ACC112 (cell line): ENCODE measurements around the gene NAV2.
A peak's percentile ranks its signal among the peaks of the same experiment; 100 is the strongest.

ENCODE experiments used
- H2AFZ ChIP-seq: fragments of 200-600 bp; sonication (generic); one replicate; pipeline ENCODE4 v1.6.0; 2017; ENCODE audit warnings: antibody characterized with exemption, low read length; ENCODE audit not compliant: unreplicated experiment
- H3K27ac ChIP-seq: fragments of 200-600 bp; sonication (generic); 2 replicates; pipeline ENCODE4 v1.5.1; 2014; ENCODE audit warnings: low read depth, mild to moderate bottlenecking, antibody characterized with exemption, low read length, moderate library complexity
- H3K27me3 ChIP-seq: fragments of 200-600 bp; sonication (generic); 2 replicates; pipeline ENCODE4 v1.6.1; 2014; ENCODE audit warnings: mild to moderate bottlenecking, antibody characterized with exemption, low read length, moderate library complexity, mixed read lengths; ENCODE audit not compliant: insufficient read depth
- H3K36me3 ChIP-seq: fragments of 200-600 bp; sonication (generic); 2 replicates; pipeline ENCODE4 v1.6.1; 2016; ENCODE audit warnings: mild to moderate bottlenecking, antibody characterized with exemption, low read length, moderate library complexity, mixed read lengths; ENCODE audit not compliant: insufficient read depth
- H3K4me1 ChIP-seq: fragments of 200-600 bp; sonication (generic); one replicate; pipeline ENCODE4 v1.6.1; 2016; ENCODE audit warnings: low read length, mixed read lengths; ENCODE audit not compliant: insufficient read depth, unreplicated experiment, control insufficient read depth
- H3K4me3 ChIP-seq: fragments of 200-600 bp; sonication (generic); 2 replicates; pipeline ENCODE4 v1.5.1; 2014; ENCODE audit warnings: mild to moderate bottlenecking, low read depth, low read length
- H3K79me2 ChIP-seq: fragments of 200-600 bp; sonication (generic); one replicate; pipeline ENCODE4 v1.6.0; 2016; ENCODE audit warnings: low read length; ENCODE audit not compliant: control insufficient read depth, unreplicated experiment, insufficient read depth

NAV2 gene

GRCh38 chr11:20011307-20011951 lies 298.8 kb downstream of the NAV2 start:
- Histone ChIP-seq H3K79me2 (peaks cover 18% of the 10 kb centered on the region), H2AFZ (no peak overlapping the region), H3K27ac (no peak overlapping the region), H3K4me1 (peaks cover 12% of the 10 kb centered on the region), H3K36me3 (peaks cover 13% of the 10 kb centered on the region), H3K4me3 (no peak overlapping the region), H3K27me3 (no peaks in the 10 kb centered on the region)

- peaks cover 13% of the 10 kb centered on the region for H3K36me3 ChIP-seq
- H3K4me1 ChIP-seq: peaks cover 12% of the 10 kb centered on the region
- peaks cover 19% of the 10 kb centered on the region for H3K79me2 ChIP-seq
- H3K4me3 ChIP-seq: no peak overlapping the region
- no peaks in the 10 kb centered on the region for H3K27me3 ChIP-seq
- H2AFZ ChIP-seq: no peak overlapping the region
- H3K27ac ChIP-seq: no peak overlapping the region
Observed at GRCh38 chr11:20013346-20014066, 300.9 kb downstream of the NAV2 start.

GRCh38 chr11:20014067-20014402 lies 301.4 kb downstream of the NAV2 start:
- no peak overlapping the region for H3K4me3 ChIP-seq
- peaks cover 13% of the 10 kb centered on the region for H3K36me3 ChIP-seq
- H3K27me3 ChIP-seq: no peaks in the 10 kb centered on the region
- peaks cover 12% of the 10 kb centered on the region for H3K4me1 ChIP-seq
- H3K27ac ChIP-seq: no peak overlapping the region
- no peak overlapping the region for H2AFZ ChIP-seq
- peaks cover 24% of the 10 kb centered on the region for H3K79me2 ChIP-seq

GRCh38 chr11:20015101-20015500 lies 302.5 kb downstream of the NAV2 start:
- Histone ChIP-seq H3K79me2 (peaks cover 21% of the 10 kb centered on the region), H2AFZ (no peak overlapping the region), H3K36me3 (peaks cover 13% of the 10 kb centered on the region), H3K27ac (no peak overlapping the region; the same call in 1 of the 2 replicates), H3K4me3 (no peak overlapping the region), H3K4me1 (peaks cover 12% of the 10 kb centered on the region), H3K27me3 (no peaks in the 10 kb centered on the region)

- peaks cover 12% of the 10 kb centered on the region for H3K4me1 ChIP-seq
- no peak overlapping the region; the same call in 1 of the 2 replicates for H3K27ac ChIP-seq
- no peaks in the 10 kb centered on the region for H3K27me3 ChIP-seq
Observed at GRCh38 chr11:20015529-20016427, 303.1 kb downstream of the NAV2 start.

GRCh38 chr11:20016526-20016925 lies 303.9 kb downstream of the NAV2 start:
- peaks cover 25% of the 10 kb centered on the region for H3K79me2 ChIP-seq

More at GRCh38 chr11:20015529-20016427, 303.1 kb downstream of the NAV2 start:
- H3K79me2 ChIP-seq: peaks cover 21% of the 10 kb centered on the region
- no peak overlapping the region for H3K4me3 ChIP-seq
- no peak overlapping the region for H2AFZ ChIP-seq
- H3K36me3 ChIP-seq: peaks cover 13% of the 10 kb centered on the region

GRCh38 chr11:20017320-20017719 lies 304.7 kb downstream of the NAV2 start:
- Histone ChIP-seq H3K4me3 (no peak overlapping the region), H3K27me3 (no peaks in the 10 kb centered on the region), H3K79me2 (peaks cover 22% of the 10 kb centered on the region), H2AFZ (no peak overlapping the region), H3K36me3 (peaks cover 14% of the 10 kb centered on the region; the same call in 1 of the 2 replicates), H3K27ac (peak overlapping the region; percentile 7; the same call in 1 of the 2 replicates), H3K4me1 (peaks cover 17% of the 10 kb centered on the region)

More at GRCh38 chr11:20016526-20016925, 303.9 kb downstream of the NAV2 start:
- H3K36me3 ChIP-seq: peaks cover 13% of the 10 kb centered on the region
- H2AFZ ChIP-seq: no peak overlapping the region
- no peak overlapping the region for H3K4me3 ChIP-seq
- H3K4me1 ChIP-seq: peaks cover 9% of the 10 kb centered on the region
- no peak overlapping the region for H3K27ac ChIP-seq
- no peaks in the 10 kb centered on the region for H3K27me3 ChIP-seq

GRCh38 chr11:20020198-20020597 lies 307.6 kb downstream of the NAV2 start:
- no peak overlapping the region for H3K4me3 ChIP-seq
- H3K4me1 ChIP-seq: peaks cover 17% of the 10 kb centered on the region
- no peaks in the 10 kb centered on the region for H3K27me3 ChIP-seq
- no peak overlapping the region for H2AFZ ChIP-seq
- H3K27ac ChIP-seq: no peak overlapping the region
- H3K79me2 ChIP-seq: peaks cover 31% of the 10 kb centered on the region
- peaks cover 14% of the 10 kb centered on the region; the same call in 1 of the 2 replicates for H3K36me3 ChIP-seq

- Histone ChIP-seq H3K36me3 (peaks cover 10% of the 10 kb centered on the region; the same call in 1 of the 2 replicates), H3K4me3 (no peak overlapping the region), H3K4me1 (peaks cover 17% of the 10 kb centered on the region), H3K79me2 (peaks cover 36% of the 10 kb centered on the region), H3K27me3 (no peaks in the 10 kb centered on the region), H3K27ac (no peak overlapping the region), H2AFZ (no peak overlapping the region)
Observed at GRCh38 chr11:20020716-20021115, 308.1 kb downstream of the NAV2 start.

- H2AFZ ChIP-seq: no peak overlapping the region
- H3K79me2 ChIP-seq: peaks cover 39% of the 10 kb centered on the region
- H3K27me3 ChIP-seq: no peaks in the 10 kb centered on the region
- H3K4me1 ChIP-seq: peaks cover 17% of the 10 kb centered on the region
- H3K27ac ChIP-seq: no peak overlapping the region
- H3K36me3 ChIP-seq: peaks cover 7% of the 10 kb centered on the region; the same call in 1 of the 2 replicates
- no peak overlapping the region for H3K4me3 ChIP-seq
Observed at GRCh38 chr11:20021212-20021611, 308.6 kb downstream of the NAV2 start.
